ENCODE measurements around the gene OPTN. TPM values are rescaled to one million over a fixed set of nuclear protein-coding genes. Genes with fewer than 3 reads are reported as not detected.

Gene OPTN
- total RNA-seq: 50.8 and 55.5 TPM in 2 replicates

GRCh38 chr10:13099666-13100348 is at the start of gene OPTN:
TSS of gene OPTN (plus strand) at chr10:13100163. CDS start at chr10:13109123, 8,960 bp downstream.

GRCh38 chr10:13160934-13161856 is 61.2 kb downstream of the OPTN start, which contains the start of gene MCM10:
TSS of gene MCM10 (plus strand) at chr10:13161558. CDS start at chr10:13164203, 2,645 bp downstream.

Small RNAs within 50 kb of the gene (small RNA-seq; reads per million reads assigned to genes)
- not detected for gene SNRPGP5

Other genes starting within 250 kb of the OPTN start
- not detected in 2 replicates for gene CCDC3, start 98.5 kb upstream of the OPTN start, total RNA-seq
- 9.6 and 24.8 TPM in 2 replicates for gene MCM10, start 61.4 kb downstream of the OPTN start, total RNA-seq
- not detected in 2 replicates for gene UCMA, start 134.2 kb downstream of the OPTN start, total RNA-seq
- gene PHYH, start 199.9 kb downstream of the OPTN start, total RNA-seq: 12.9 and 23.1 TPM in 2 replicates
- gene SEPHS1, start 248.1 kb downstream of the OPTN start, total RNA-seq: 20.6 and 29.1 TPM in 2 replicates